Fibroblast of mammary gland (primary cell): ENCODE results near the gene LRRFIP1.
A peak's percentile ranks its signal among the peaks of the same experiment; 100 is the strongest.

Source experiments
- DNase-seq: peaks from one replicate; pipeline ENCODE4 v3.0.0-alpha.2; 2010; ENCODE audit warnings: low read depth
- H3K4me3 ChIP-seq: 2 replicates; pipeline ENCODE4 v1.5.1; 2011; ENCODE audit warnings: low read depth, mild to moderate bottlenecking, low read length, moderate library complexity; ENCODE audit not compliant: control insufficient read depth
- CTCF ChIP-seq: conservative IDR thresholded peaks from 2 replicates; pipeline ENCODE4 v1.5.1; 2011; ENCODE audit warnings: low read depth, low read length, inconsistent platforms; ENCODE audit not compliant: control insufficient read depth, insufficient read depth

LRRFIP1 gene

GRCh38 chr2:237791977-237792727 is 164.8 kb downstream of the LRRFIP1 start:
- TF ChIP-seq CTCF: peak; percentile 36
- no peak overlapping the region for H3K4me3 ChIP-seq
- peak; percentile 22 for DNase-seq

- TF ChIP-seq CTCF: no peak
- no peak for DNase-seq
- H3K4me3 ChIP-seq: no peak overlapping the region
These were observed 169.9 kb downstream of the LRRFIP1 start for GRCh38 chr2:237797253-237797652.

GRCh38 chr2:237798236-237799059 is 171.1 kb downstream of the LRRFIP1 start, which contains the start of gene RBM44:
RBM44 (plus strand) TSS chr2:237798779; CDS start chr2:237813610, 14,831 bp downstream.
- no peak for TF ChIP-seq CTCF
- H3K4me3 ChIP-seq: no peak within 1 kb of the TSS
- no peak for DNase-seq

- no peak for TF ChIP-seq CTCF
- no peak for DNase-seq
- H3K4me3 ChIP-seq: no peak overlapping the region
These were observed 171.7 kb downstream of the LRRFIP1 start for GRCh38 chr2:237799060-237799428.

- TF ChIP-seq CTCF: no peak
- no peak for DNase-seq
- H3K4me3 ChIP-seq: no peak overlapping the region
These were observed 174.1 kb downstream of the LRRFIP1 start for GRCh38 chr2:237801466-237801865.

GRCh38 chr2:237806334-237806733 is 178.9 kb downstream of the LRRFIP1 start:
- TF ChIP-seq CTCF: no peak
- DNase-seq: peak; percentile 12
- no peak overlapping the region for H3K4me3 ChIP-seq
